Glomerular endothelial cell (primary cell): ENCODE data around the gene SSX2B. TPM values are rescaled to one million over a fixed set of nuclear protein-coding genes. Genes with fewer than 3 reads are reported as not detected.
"Not testable (repeated sequence)": the region's sequence is repeated elsewhere in the genome, so short reads cannot be mapped to it uniquely, and the experiment has no call there.

Experiments
- DNase-seq: peaks from one replicate; pipeline ENCODE4 v3.0.0-alpha.2; 2011; ENCODE audit warnings: low read depth, low spot score; ENCODE audit errors: extremely low read depth
- total RNA-seq: library from RNA; depleted of rRNA; stranded (reverse); fragments of >200 nt; gene quantifications from 2 replicates; pipeline ENCODE4 v1.2.3, GENCODE V29; 2015

Gene SSX2B, protein sequence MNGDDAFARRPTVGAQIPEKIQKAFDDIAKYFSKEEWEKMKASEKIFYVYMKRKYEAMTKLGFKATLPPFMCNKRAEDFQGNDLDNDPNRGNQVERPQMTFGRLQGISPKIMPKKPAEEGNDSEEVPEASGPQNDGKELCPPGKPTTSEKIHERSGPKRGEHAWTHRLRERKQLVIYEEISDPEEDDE
- total RNA-seq = not detected in 2 replicates

DNA sequence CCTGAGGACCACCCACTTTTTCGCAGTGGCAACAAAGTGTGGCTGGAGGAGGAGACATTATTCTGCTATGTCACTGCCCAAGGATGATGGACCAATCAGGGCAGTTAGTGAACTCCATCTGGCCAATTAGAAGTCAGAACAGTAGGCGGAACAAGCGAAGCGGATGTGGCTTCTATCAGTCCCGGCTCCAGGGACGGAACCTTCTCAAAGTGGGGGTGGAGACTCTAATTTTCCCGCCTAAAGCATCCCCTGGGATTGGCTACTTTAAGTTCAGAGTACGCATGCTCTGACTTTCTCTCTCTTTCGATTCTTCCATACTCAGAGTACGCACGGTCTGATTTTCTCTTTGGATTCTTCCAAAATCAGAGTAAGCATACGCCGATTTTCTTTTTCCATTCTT lies at the start of gene SSX2B:
Gene SSX2B (plus strand): TSS at position 301 of the 400 bp plus-strand sequence. CDS start 1,429 bp downstream, outside the sequence.
- DNase-seq = not testable (repeated sequence)

DNA sequence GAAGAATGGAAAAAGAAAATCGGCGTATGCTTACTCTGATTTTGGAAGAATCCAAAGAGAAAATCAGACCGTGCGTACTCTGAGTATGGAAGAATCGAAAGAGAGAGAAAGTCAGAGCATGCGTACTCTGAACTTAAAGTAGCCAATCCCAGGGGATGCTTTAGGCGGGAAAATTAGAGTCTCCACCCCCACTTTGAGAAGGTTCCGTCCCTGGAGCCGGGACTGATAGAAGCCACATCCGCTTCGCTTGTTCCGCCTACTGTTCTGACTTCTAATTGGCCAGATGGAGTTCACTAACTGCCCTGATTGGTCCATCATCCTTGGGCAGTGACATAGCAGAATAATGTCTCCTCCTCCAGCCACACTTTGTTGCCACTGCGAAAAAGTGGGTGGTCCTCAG lies 44.0 kb upstream of the SSX2B start, which contains the start of gene SSX2:
Gene SSX2 (minus strand): TSS at position 101 of the 400 bp plus-strand sequence. CDS start 1,429 bp downstream, outside the sequence.
- not testable (repeated sequence) for DNase-seq

DNA sequence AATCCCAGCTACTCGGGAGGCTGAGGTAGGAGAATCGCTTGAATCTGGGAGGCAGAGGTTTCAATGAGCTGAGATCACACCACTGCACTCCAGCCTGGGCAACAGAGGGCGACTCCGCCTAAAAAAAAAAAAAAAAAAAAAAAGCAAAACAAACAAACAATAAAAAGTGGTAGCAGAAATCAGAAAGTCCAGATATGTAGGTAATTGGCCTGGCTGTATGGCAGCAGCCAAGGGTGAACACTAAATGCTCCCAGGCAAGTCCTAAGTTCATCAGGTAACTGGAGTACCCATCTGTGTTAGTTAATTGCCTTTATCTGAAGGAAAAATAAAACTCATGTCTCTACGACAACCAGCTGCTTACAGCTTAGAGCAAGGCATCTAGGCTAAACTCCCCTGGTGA lies 14.9 kb downstream of the SSX2B start:
- not testable (repeated sequence) for DNase-seq

DNA sequence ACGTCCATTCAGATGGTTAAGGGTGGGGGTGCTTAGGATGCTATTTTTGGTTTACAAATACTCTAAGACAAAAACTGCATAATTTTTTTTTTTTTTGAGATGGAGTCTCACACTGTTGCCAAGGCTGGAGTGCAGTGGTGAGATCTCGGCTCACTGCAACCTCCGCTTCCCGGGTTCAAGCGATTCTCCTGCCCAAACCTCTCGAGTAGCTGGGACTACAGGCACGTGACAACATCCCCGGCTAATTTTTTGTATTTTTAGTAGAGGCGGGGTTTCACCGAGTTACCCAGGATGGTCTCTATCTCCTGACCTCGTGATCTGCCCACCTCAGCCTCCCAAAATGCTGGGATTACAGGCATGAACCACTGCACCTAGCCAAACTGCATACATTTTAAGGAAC lies 22.5 kb downstream of the SSX2B start:
- DNase-seq = not testable (repeated sequence)

DNA sequence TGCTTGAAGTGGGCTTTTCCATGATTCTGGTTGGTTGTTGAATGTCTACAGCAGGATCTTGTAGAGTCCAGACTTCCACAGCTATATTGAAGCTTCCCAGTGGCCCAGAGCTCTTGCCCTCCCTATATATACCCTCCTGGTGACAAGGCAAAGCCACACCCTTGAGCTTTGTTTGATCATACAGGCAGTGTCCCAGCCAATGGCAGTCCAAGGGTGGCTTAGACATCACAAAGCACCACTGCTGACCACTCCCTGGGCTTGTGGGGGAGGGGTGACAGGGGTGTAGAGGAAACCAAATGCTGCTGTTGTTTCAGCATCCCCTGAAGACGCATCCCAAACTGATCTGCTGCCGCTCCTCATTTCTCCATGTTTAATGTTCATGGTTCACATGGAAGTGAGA lies 46.3 kb downstream of the SSX2B start, which contains the start of gene SPANXN5:
Gene SPANXN5 (minus strand): TSS at position 101 of the 400 bp plus-strand sequence. CDS start 79 bp downstream, at position 22.
- DNase-seq = not testable (repeated sequence)

DNA sequence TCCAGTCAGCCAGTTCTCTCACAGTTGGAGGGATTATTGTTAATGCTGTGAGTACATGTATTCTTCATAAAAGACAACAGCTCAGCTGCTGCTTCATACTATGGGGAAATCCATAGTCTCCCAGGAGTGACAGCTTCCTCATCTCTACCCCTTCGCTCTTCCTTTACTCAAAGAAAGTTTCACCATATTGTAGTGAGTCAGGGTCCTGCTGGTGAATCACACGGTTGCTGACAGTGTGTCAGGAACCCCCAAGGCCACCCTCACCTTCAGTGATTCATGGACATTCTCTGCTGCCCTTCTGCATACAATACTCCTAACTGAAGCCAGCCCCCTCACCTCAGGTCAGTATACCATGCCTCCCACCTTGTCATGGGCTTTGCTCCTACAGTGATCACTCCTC lies 53.8 kb downstream of the SSX2B start:
- DNase-seq = not testable (repeated sequence)

Other genes with a start within 250 kb of the SSX2B start
- gene XAGE1B, start 234.2 kb upstream of the SSX2B start, total RNA-seq = not detected in 2 replicates
- not detected in 2 replicates for gene SSX7, start 96.4 kb upstream of the SSX2B start, total RNA-seq
- not detected in 2 replicates for gene SSX2, start 44.1 kb upstream of the SSX2B start, total RNA-seq
- gene SPANXN5, start 46.2 kb downstream of the SSX2B start, total RNA-seq = not detected in 2 replicates
- gene XAGE5, start 60.0 kb downstream of the SSX2B start, total RNA-seq = not detected in 2 replicates
- not detected in 2 replicates for gene XAGE3, start 116.8 kb downstream of the SSX2B start, total RNA-seq
- gene FAM156B, start 146.1 kb downstream of the SSX2B start, total RNA-seq = 8.7 and 16.8 TPM in 2 replicates
- 7.2 and 19.9 TPM in 2 replicates for gene FAM156A, start 207.3 kb downstream of the SSX2B start, total RNA-seq